HepG2 (cell line): ENCODE measurements around the gene CXCL17. TPM values are rescaled to one million over a fixed set of nuclear protein-coding genes. Genes with fewer than 3 reads are reported as not detected.

Experiments used
- CENPX ChIP-seq: sonication (generic); formaldehyde crosslinking; IDR thresholded peaks from 2 replicates; pipeline ENCODE4 v1.9.0; 2021; ENCODE audit warnings: mild to moderate bottlenecking, missing genetic modification reagents, moderate library complexity
- FLYWCH1 ChIP-seq: sonication (generic); formaldehyde crosslinking; IDR thresholded peaks from 2 replicates; pipeline ENCODE4 v1.8.1; 2023; ENCODE audit warnings: mild to moderate bottlenecking, missing genetic modification reagents
- HIVEP1 ChIP-seq: sonication (generic); formaldehyde crosslinking; IDR thresholded peaks from 2 replicates; pipeline ENCODE4 v1.4.0; 2020; ENCODE audit warnings: mild to moderate bottlenecking, missing genetic modification reagents
- NCOA5 ChIP-seq: sonication (generic); formaldehyde crosslinking; IDR thresholded peaks from 2 replicates; pipeline ENCODE4 v1.4.0; 2020; ENCODE audit warnings: missing genetic modification reagents
- POLR2A ChIP-seq, 2 experiments: IDR thresholded peaks; 2 replicates each; pipeline ENCODE4 v1.6.1; 2011; ENCODE audit warnings: low read depth in 2 of 2, low read length in 2 of 2, mild to moderate bottlenecking in 1 of 2, moderate library complexity in 1 of 2; ENCODE audit not compliant: insufficient read depth in 1 of 2
- PRDM15 ChIP-seq: sonication (generic); formaldehyde crosslinking; IDR thresholded peaks from 2 replicates; pipeline ENCODE4 v1.4.0; 2020; ENCODE audit warnings: missing genetic modification reagents
- PRMT3 ChIP-seq: sonication (generic); formaldehyde crosslinking; IDR thresholded peaks from 2 replicates; pipeline ENCODE4 v1.8.1; 2022; ENCODE audit warnings: low read depth, mild to moderate bottlenecking, moderate library complexity, missing genetic modification reagents, borderline replicate concordance
- RNF2 ChIP-seq: fragments of 450-650 bp; conservative IDR thresholded peaks from 2 replicates; pipeline ENCODE4 v1.6.1; 2016; ENCODE audit warnings: low read depth
- SP2 ChIP-seq: sonication (generic); formaldehyde crosslinking; IDR thresholded peaks from 2 replicates; pipeline ENCODE4 v1.5.1; 2020; ENCODE audit warnings: mild to moderate bottlenecking, missing genetic modification reagents
- SRSF1 ChIP-seq: fragments of 200-400 bp; formaldehyde crosslinking; optimal IDR thresholded peaks from 2 replicates; pipeline ENCODE3; 2017; ENCODE audit warnings: mild to moderate bottlenecking, low read depth, low read length, moderate library complexity
- TEAD2 ChIP-seq: sonication (generic); formaldehyde crosslinking; IDR thresholded peaks from 2 replicates; pipeline ENCODE4 v1.9.0; 2021; ENCODE audit warnings: missing genetic modification reagents
- TMF1 ChIP-seq: sonication (generic); formaldehyde crosslinking; IDR thresholded peaks from 2 replicates; pipeline ENCODE4 v1.8.1; 2022; ENCODE audit warnings: low read depth, missing genetic modification reagents
- ZFP36 ChIP-seq: fragments of 150-350 bp; IDR thresholded peaks from 2 replicates; pipeline ENCODE4 v1.6.1; 2018; ENCODE audit warnings: borderline replicate concordance, low read length, low read depth; ENCODE audit not compliant: partially characterized antibody
- ZFP82 ChIP-seq: sonication (generic); formaldehyde crosslinking; IDR thresholded peaks from 2 replicates; pipeline ENCODE4 v1.5.1; 2020; ENCODE audit warnings: mild to moderate bottlenecking, missing genetic modification reagents, borderline replicate concordance
- ZNF124 ChIP-seq: sonication (generic); formaldehyde crosslinking; IDR thresholded peaks from 2 replicates; pipeline ENCODE4 v1.4.0; 2020; ENCODE audit warnings: missing genetic modification reagents
- ZNF292 ChIP-seq: sonication (generic); formaldehyde crosslinking; IDR thresholded peaks from 2 replicates; pipeline ENCODE4 v1.8.1; 2022; ENCODE audit warnings: mild to moderate bottlenecking, low read depth, missing genetic modification reagents, borderline replicate concordance
- ZNF335 ChIP-seq: sonication (generic); formaldehyde crosslinking; IDR thresholded peaks from 2 replicates; pipeline ENCODE4 v1.4.0; 2020; ENCODE audit warnings: missing genetic modification reagents
- ZNF510 ChIP-seq: sonication (generic); formaldehyde crosslinking; IDR thresholded peaks from 2 replicates; pipeline ENCODE4 v1.4.0; 2020; ENCODE audit warnings: low read depth, mild to moderate bottlenecking, missing genetic modification reagents
- ZNF549 ChIP-seq: sonication (generic); formaldehyde crosslinking; IDR thresholded peaks from 2 replicates; pipeline ENCODE4 v1.5.0; 2020; ENCODE audit warnings: missing genetic modification reagents
- ZNF724P ChIP-seq: sonication (generic); formaldehyde crosslinking; IDR thresholded peaks from 2 replicates; pipeline ENCODE4 v1.8.0; 2022; ENCODE audit warnings: missing genetic modification reagents, borderline replicate concordance
- polyA plus RNA-seq, 8 experiments: library from polyadenylated mRNA; depleted of rRNA in 3 of 8; stranded (reverse) in 7 of 8; unstranded in 1 of 8; fragments of >200 nt; fragmentation: Illumina TruSeq in 4 of 8; extraction: Trizol in 4 of 8; gene quantifications; 2 replicates each; pipeline versions ENCODE4 v1.2.1 to v1.2.3, GENCODE V29; 2011 to 2016; ENCODE audit warnings: low read depth in 4 of 8, missing spikeins in 1 of 8, mixed read lengths in 1 of 8; ENCODE audit not compliant: insufficient read depth in 1 of 8
- total RNA-seq, 5 experiments: library from RNA; depleted of rRNA; stranded (reverse); fragments of >200 nt; fragmentation: Illumina TruSeq; extraction: Trizol; gene quantifications; 2 replicates each; pipeline ENCODE4 v1.2.3, GENCODE V29; 2016; ENCODE audit warnings: low read depth in 1 of 5
- TF ChIP-seq, protein P1 (sequence below): sonication (generic); formaldehyde crosslinking; IDR thresholded peaks from 2 replicates; pipeline ENCODE4 v1.5.0; 2020; ENCODE audit warnings: missing genetic modification reagents
- TF ChIP-seq, protein P2 (sequence below): sonication (generic); formaldehyde crosslinking; IDR thresholded peaks from 2 replicates; pipeline ENCODE4 v1.4.0; 2020; ENCODE audit warnings: mild to moderate bottlenecking, missing genetic modification reagents

CXCL17 gene
- total and polyA plus RNA-seq, 2 of the 13 experiments (the other 11 are each of a cell fraction or from before 2014, with no cell fraction given): 0.12 TPM; not detected in 1

DNA sequence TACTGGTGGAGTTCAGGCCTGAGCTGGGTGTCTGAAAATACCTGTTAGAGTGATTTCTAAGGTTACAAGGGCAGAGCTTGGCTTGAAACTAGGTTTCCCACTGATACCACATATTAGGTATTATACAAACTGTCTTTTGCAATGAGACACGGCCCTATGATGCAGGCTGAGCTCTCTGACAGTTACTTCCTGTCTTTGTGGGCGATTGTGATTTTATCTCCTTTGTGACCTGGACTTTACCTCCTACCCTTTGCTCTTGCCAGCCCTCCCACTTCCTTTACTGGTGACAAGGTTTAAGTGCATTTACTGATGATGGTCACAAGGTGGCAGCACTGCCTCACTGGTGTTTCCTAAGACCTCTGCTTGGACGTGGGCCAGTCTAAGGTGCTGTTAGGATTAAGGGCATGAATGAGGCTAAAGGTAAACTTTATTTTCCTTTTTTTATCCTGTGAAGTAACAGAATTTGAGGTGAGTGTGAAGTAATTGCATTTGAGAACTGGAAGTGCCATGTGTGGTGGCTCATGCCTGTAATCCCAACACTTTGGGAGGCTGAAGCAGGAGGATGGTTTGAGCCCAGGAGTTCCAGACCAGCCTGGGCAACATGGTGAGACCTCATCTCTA, 7.7 kb upstream of the CXCL17 start (continued):
- TF ChIP-seq PRDM15 (CRISPR knock-in tag) (no peak), SP2 (no peak), ZNF335 (CRISPR knock-in tag) (no peak), TEAD2 (CRISPR knock-in tag) (no peak), ZFP36 (no peak), PRMT3 (CRISPR knock-in tag) (no peak), RNF2 (no peak), FLYWCH1 (CRISPR knock-in tag) (no peak), ZNF510 (CRISPR knock-in tag) (no peak), NCOA5 (CRISPR knock-in tag) (no peak), CENPX (CRISPR knock-in tag) (no peak), ZNF292 (peak; percentile 76; the same call in 1 of the 2 replicates), ZFP82 (CRISPR knock-in tag) (no peak), HIVEP1 (no peak), ZNF549 (CRISPR knock-in tag) (no peak), TMF1 (CRISPR knock-in tag) (no peak), ZNF724P (0 out of 2 replicates have a peak, but pooled peaks have one; percentile 49), SRSF1 (no peak), POLR2A (IDR thresholded peaks at IDR 0.05; ENCODE audit: insufficient read depth in 1 of 2, low read depth in 2 of 2, low read length in 2 of 2) (peak in 1 of 2 experiments; percentile 38; a peak in 1 of 4 replicates), ZNF124 (CRISPR knock-in tag) (peak; percentile 34; the same call in 1 of the 2 replicates)
- TF ChIP-seq, protein P1, sequence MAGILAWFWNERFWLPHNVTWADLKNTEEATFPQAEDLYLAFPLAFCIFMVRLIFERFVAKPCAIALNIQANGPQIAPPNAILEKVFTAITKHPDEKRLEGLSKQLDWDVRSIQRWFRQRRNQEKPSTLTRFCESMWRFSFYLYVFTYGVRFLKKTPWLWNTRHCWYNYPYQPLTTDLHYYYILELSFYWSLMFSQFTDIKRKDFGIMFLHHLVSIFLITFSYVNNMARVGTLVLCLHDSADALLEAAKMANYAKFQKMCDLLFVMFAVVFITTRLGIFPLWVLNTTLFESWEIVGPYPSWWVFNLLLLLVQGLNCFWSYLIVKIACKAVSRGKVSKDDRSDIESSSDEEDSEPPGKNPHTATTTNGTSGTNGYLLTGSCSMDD: no peak
- TF ChIP-seq, protein P2, sequence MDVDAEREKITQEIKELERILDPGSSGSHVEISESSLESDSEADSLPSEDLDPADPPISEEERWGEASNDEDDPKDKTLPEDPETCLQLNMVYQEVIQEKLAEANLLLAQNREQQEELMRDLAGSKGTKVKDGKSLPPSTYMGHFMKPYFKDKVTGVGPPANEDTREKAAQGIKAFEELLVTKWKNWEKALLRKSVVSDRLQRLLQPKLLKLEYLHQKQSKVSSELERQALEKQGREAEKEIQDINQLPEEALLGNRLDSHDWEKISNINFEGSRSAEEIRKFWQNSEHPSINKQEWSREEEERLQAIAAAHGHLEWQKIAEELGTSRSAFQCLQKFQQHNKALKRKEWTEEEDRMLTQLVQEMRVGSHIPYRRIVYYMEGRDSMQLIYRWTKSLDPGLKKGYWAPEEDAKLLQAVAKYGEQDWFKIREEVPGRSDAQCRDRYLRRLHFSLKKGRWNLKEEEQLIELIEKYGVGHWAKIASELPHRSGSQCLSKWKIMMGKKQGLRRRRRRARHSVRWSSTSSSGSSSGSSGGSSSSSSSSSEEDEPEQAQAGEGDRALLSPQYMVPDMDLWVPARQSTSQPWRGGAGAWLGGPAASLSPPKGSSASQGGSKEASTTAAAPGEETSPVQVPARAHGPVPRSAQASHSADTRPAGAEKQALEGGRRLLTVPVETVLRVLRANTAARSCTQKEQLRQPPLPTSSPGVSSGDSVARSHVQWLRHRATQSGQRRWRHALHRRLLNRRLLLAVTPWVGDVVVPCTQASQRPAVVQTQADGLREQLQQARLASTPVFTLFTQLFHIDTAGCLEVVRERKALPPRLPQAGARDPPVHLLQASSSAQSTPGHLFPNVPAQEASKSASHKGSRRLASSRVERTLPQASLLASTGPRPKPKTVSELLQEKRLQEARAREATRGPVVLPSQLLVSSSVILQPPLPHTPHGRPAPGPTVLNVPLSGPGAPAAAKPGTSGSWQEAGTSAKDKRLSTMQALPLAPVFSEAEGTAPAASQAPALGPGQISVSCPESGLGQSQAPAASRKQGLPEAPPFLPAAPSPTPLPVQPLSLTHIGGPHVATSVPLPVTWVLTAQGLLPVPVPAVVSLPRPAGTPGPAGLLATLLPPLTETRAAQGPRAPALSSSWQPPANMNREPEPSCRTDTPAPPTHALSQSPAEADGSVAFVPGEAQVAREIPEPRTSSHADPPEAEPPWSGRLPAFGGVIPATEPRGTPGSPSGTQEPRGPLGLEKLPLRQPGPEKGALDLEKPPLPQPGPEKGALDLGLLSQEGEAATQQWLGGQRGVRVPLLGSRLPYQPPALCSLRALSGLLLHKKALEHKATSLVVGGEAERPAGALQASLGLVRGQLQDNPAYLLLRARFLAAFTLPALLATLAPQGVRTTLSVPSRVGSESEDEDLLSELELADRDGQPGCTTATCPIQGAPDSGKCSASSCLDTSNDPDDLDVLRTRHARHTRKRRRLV (CRISPR knock-in tag): no peak
